HG03135 (cell line): ENCODE results near the gene COL5A1.

Source experiments
- ATAC-seq: cut with Tn5 transposase; IDR thresholded peaks from one replicate; pipeline ENCODE4 v1.9.1; 2021; ENCODE audit warnings: mild to moderate bottlenecking, moderate library complexity; ENCODE audit not compliant: unreplicated experiment

The COL5A1 gene

GRCh38 chr9:134723037-134723436 lies 81.4 kb downstream of the COL5A1 start:
- no peak for ATAC-seq

DNA sequence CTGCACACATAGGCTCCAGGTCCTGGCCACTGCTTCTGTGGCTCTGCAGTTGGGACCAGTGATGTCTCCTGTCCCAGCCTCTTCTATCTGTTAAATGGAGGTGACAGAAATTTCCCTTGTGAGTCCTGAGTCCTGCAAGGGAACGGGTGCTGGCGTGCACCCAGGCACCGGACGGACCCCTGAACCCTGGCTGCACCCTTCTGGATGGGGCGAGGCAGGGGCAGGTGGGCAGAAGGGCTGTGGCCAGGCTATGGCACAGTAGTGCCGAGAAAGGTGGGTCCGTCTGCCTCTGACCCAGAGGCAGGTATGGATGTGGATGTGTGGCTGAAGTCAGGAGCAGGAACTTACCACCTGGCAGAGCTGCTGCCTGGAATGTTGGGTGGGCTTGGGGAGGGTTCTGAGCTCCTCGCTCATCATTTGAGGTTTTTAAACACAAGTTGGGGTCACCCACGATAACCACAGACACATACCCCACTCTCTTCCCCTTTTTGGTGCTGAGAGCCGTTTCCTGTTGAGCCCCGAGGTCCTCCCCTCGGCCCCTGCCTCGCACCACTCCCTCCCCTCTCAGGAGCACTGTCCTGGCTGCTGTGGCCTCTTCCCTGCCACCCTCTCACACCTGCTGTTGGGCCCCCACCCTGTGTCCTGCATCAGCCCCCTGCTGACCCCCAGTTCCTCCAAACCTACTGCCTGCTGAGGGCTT lies 82.0 kb downstream of the COL5A1 start:
- no peak for ATAC-seq

GRCh38 chr9:134724202-134724911 lies 82.8 kb downstream of the COL5A1 start:
- no peak for ATAC-seq

- no peak for ATAC-seq
These were observed 83.5 kb downstream of the COL5A1 start for GRCh38 chr9:134724912-134725604.

DNA sequence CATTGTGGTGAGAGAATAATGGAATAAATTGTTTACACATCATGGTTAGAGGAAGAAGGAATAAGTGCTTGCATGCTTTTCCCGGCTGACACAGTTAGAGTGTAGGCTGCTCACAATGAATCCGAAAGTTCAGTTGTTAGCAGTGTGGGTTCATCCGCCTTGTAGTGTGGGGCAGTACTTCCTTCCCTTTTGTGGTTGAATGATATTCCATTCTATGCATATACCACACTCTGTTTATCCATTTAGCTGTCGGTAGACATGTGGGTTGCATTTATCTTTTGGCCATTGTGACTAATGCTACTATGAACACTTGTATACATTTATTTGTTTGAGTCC lies 84.0 kb downstream of the COL5A1 start:
- no peak for ATAC-seq

DNA sequence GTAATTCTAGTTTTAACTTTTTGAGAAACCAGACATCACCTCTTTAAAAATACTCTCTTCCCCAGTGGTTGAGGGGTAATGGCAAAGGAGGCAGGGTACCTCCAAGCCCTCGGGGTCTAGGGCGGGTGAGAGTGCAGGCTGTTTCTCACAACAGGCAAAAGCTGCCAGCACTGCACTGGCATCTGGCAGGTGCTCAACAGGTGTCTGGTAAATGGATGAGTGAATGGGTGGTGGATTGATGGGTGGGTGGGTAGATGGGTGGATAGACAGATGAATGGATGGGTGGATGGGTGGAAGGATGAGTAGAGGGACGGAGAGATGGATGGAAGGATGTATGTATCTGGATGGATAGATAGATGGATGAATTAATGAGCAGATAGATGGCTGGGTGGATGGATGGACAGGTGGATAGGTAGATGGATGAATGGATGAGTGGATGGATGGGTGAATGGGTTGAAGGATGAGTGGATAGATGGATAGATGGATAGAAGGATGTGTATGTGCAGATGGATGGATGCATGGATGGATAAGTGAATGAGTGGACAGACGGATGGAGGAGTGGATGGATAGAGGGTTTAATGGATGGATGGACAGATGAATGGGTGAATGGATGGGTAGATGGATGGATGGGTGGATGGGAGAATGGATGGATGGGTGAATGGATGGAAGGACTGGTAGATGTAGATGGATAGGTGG lies 84.6 kb downstream of the COL5A1 start:
- ATAC-seq = no peak

- ATAC-seq = no peak
These were observed 85.1 kb downstream of the COL5A1 start for GRCh38 chr9:134726722-134727034.

- no peak for ATAC-seq
These were observed 86.6 kb downstream of the COL5A1 start for GRCh38 chr9:134728021-134728795.

DNA sequence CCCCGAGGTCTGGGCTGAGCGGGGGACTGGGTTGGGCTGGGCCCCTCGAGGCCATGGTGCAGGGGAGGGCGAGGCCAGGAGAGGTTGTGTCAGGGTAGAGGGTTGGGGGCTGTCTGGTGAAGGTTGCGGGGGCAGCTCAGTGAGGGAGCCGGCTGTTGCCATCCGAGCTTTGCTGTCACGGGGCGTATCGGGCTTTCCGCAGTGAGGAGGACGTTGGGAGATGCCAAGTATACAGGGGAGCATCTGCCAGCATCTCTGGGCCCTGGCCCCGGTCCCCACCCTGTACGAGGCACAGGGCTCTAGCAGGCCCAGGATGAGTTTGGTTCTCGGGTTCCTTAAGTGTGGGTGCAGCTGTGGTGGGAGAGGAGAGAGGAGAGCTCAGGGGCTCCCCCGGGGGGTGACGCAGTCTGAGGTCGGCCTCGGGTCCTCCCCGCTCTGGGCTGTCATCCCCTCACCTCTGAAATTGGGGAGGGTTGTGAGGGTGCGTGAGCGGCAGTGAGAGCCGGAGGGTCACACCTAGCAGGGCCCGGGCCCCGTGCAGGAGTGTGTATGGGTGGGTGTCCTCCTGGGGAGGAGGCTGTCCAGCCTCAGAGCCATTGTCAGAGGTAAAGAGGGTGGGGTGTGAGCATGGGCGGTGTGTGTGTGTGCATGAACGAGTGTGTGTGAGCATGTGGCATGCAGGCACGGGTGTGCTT lies 87.3 kb downstream of the COL5A1 start:
- ATAC-seq = no peak

- no peak for ATAC-seq
These were observed 88.6 kb downstream of the COL5A1 start for GRCh38 chr9:134730011-134730760.

DNA sequence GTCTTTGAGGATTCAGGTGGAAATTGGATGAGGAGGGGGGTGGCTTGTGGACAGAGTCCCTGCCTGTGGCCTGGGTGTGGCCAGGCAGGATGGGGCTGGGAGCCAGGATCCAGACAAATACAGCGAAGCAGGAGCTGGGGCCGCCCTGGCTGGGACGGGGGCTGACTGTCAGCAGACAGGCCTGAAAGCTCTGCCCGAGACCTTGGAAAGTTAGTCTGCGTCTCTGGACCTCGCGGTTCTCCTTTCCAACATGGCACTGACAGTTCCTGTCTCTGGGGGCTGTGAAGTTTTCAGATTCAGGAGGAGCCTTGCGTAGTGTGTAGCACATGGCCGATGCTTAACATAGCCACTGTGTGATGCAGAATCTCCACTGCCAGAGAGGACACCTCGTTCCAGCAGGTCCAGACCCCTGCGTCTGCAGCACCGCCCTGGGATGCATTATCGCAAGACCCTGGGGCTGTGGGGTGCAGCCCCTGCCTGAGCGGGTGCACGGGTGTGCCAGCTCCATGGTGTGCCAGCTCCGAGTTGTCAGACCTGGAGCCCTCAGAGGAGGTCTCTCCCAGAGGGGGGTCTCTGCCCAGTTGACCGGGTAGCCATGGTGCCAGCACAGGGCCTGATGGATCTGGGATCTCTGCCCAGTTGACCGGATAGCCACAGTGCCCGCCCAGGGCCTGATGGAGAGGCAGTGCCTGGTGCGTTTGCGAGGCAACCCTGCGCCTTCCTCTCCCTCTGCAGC lies 89.3 kb downstream of the COL5A1 start:
- no peak for ATAC-seq

DNA sequence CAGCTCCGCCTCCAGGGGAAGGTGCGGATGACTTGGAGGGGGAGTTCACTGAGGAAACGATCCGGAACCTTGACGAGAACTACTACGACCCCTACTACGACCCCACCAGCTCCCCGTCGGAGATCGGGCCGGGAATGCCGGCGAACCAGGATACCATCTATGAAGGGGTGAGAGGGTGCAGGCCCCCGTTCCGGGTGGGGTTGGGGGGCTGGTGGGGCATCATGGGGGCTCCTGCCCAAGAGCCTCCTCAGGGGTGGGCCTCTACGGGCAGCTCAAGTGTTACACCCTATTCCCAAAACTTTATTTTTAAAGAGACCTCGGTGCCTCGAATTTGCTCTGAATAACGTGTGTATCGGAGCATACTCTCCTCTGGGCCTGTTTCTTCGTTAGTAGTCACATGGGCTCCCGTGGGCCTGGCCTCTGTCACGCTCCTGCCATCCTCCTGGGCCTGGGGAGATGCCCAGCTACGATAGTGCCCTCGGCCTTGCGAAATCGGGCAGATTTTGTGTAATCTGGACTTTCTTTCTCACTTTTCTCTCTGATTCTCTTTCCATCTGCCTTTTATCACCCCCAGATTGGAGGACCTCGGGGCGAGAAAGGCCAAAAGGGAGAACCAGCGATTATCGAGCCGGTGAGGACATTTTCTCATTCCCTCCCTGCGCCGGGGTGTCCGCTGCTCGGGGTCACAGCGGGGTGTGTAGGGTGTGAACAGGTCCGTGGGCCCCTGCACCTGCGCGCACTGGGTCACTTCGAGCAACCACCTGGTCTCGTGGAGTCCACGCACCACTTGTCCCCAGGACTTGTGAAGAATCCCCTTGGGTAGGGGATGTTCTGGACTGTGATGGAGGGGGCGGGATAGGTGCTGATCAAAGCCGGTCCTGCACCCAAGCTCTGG lies 90.1 kb downstream of the COL5A1 start:
- no peak for ATAC-seq

- no peak for ATAC-seq
These were observed 90.9 kb downstream of the COL5A1 start for GRCh38 chr9:134732392-134733110.

DNA sequence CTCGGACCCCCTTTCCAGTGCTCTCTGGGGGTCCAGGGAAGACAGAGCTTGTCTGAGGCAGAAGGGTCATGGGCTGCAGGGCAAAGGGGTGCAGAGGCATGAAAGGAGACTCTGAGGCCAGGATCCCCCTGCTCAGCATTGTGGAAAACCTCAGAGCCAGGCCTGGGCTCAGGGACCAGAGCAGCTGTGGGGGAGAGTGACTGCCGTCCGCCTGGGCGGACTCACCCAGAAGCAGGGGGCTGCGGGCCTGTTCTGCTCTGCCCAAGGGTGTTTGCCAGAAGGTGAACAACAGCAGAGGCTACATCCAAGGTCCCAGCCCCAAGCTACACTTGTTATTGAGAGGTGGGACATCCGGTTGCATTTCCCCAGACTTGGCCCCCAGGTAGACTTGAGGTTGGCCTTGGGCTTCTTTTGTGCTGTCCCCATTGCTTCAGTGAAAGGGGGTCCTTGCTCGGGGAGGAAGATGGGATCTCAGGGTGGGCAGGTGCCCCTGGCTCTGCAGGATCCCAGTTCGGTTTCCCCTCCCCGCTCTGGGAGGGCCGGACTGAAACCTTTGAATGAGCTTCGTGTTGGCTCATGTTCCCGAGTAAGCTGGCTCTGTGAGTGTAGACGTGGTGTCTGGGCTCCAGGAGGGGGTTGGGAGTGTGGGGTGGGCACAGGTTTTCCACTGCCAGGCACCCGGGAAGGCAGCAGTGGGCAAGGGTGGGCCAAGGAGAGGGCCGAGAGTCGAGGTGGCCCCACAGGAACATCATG lies 92.1 kb downstream of the COL5A1 start:
- no peak for ATAC-seq

DNA sequence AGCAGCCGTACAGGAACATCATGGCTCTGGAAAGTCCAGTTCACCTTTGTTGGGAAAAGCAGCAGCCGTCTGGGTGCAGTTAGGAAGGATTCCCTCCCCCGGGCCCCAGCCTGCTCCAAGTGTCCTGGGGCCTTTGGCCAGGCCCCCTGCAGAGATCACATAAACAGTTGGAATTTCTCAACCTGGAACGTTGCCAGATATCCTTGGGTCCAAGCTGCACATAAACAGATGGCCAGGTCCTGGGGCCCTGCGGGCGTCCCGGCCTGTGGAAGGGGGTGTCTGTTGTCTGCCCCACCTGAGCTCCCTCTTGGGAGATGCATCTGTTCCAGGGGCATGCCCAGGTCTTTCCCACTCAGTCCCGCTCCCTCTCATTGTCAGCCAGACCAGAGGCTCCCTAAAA lies 92.7 kb downstream of the COL5A1 start:
- no peak for ATAC-seq

GRCh38 chr9:134735441-134736175 lies 94.0 kb downstream of the COL5A1 start:
- ATAC-seq = no peak
